Fibroblast of mammary gland (primary cell): ENCODE data around the gene ITPKB.
A peak's percentile ranks its signal among the peaks of the same experiment; 100 is the strongest.
"Not testable (repeated sequence)": the region's sequence is repeated elsewhere in the genome, so short reads cannot be mapped to it uniquely, and the experiment has no call there.

Experiments used
- DNase-seq: peaks from one replicate; pipeline ENCODE4 v3.0.0-alpha.2; 2010; ENCODE audit warnings: low read depth
- H3K4me3 ChIP-seq: 2 replicates; pipeline ENCODE4 v1.5.1; 2011; ENCODE audit warnings: low read depth, mild to moderate bottlenecking, low read length, moderate library complexity; ENCODE audit not compliant: control insufficient read depth
- CTCF ChIP-seq: conservative IDR thresholded peaks from 2 replicates; pipeline ENCODE4 v1.5.1; 2011; ENCODE audit warnings: low read depth, low read length, inconsistent platforms; ENCODE audit not compliant: control insufficient read depth, insufficient read depth

ITPKB gene

GRCh38 chr1:226643177-226643576 is 95.9 kb downstream of the ITPKB start:
- peak; percentile 84 for DNase-seq
- H3K4me3 ChIP-seq, result no peak overlapping the region
- TF ChIP-seq CTCF, result no peak

DNA sequence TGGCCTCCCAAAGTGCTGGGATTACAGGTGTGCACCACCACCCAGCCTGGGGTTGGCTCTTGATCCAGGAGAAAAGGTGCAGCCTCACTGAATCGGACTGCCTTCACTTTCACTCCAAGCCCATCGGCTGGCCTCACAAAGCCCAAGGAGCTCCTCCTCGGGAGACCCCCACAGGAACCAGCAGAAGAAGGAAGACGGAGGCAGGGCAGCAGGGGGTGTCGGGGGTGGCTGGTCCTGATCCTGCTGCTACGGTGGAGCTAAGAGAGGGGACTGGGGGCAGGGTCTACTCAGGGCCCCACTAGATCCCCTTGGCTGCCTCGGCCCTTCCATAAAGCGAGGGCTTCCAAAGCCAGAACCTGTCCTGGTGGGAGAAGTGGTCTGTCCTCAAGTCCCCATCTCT is 96.7 kb downstream of the ITPKB start:
- TF ChIP-seq CTCF, result no peak
- H3K4me3 ChIP-seq, result no peak overlapping the region
- no peak for DNase-seq

DNA sequence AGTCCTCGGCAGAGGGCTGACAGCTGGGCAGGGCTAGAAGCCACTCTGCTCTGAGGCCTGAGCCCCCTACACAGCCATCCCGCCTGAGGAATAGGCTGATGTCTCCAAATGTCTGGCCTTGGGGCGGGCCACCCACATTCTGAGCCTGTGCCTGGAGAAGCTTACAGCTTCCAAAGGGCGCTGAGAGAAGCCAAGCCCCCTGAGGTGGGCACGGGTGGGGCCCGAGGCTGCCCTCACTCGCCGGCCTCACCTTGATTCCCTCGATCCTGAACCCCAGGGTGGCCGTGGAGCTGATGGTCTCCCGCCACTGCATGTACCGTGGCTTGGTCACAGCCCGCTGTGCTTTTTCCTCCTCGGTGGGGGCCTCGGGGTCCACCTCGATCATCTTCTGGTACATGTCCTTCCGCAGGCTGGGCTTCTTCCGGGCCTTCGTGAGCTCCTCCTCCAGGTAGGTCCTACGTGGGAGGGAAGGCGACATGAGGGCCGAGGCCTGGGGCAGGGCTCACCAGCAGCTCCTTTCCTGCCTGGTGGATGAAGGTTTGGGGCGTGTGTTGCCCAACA is 97.3 kb downstream of the ITPKB start:
- no peak for TF ChIP-seq CTCF
- DNase-seq, result no peak
- H3K4me3 ChIP-seq, result no peak overlapping the region

DNA sequence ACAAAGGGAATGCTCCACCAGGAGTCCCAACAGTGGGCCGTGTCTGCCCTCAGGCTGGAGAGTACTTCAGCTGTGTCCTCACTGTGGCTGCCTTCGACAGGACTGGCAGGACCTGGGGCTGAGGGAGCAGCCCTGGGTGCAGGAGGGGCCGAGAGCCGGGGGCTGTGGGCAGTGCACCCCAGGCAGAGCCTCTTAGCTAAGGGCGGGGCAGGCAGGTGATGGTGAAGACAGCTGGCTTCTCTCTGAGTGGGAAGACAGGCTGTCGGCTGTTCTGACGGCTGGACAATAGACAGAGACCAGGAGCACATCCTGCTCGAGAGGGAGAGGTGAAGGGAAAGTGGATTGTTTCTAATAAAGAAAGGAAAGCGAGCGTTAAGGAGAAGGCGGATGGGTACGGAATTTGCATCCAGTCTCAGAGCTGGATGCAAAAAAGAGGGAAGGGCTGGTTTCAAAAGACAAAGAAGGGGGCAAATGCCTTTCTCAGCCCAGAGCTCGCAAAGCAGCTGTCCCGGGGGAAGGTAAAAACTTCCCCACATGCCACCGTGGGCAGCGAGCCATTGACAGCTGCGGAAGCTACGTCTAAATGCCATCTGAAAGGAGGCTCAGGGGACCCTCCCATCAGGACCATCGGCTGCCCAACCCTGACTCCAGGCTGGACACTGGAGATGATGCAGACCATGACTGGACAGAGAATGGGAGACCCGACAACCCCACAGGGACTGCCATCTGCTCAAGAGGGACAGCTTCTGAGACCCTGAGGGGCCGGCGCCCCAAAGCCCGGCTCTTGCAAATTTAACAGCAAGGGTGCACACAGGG is 98.6 kb downstream of the ITPKB start:
- DNase-seq, result no peak
- H3K4me3 ChIP-seq, result no peak overlapping the region
- TF ChIP-seq CTCF, result no peak

- H3K4me3 ChIP-seq, result no peak overlapping the region
- no peak for TF ChIP-seq CTCF
- DNase-seq, result no peak
These were observed 99.4 kb downstream of the ITPKB start for GRCh38 chr1:226639631-226640061.

DNA sequence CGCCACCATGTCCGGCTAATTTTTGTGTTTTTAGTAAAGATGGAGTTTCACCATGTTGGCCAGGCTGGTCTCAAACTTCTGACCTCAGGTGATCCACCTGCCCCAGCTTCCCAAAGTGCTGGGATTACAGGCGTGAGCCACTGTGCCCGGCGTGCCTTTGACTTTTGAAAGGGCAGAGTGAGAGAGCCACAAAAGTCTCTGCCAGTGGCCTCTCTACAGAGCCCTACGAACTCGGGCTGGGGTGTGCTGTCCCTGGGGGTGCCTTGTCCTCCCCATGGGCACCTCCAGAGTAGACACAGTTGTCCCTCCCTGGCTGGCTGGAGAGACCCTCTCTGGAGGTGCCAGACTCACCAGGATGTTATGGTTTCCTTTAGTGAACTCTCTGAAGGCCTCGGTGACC is 99.9 kb downstream of the ITPKB start:
- not testable (repeated sequence) for DNase-seq, H3K4me3 ChIP-seq

DNA sequence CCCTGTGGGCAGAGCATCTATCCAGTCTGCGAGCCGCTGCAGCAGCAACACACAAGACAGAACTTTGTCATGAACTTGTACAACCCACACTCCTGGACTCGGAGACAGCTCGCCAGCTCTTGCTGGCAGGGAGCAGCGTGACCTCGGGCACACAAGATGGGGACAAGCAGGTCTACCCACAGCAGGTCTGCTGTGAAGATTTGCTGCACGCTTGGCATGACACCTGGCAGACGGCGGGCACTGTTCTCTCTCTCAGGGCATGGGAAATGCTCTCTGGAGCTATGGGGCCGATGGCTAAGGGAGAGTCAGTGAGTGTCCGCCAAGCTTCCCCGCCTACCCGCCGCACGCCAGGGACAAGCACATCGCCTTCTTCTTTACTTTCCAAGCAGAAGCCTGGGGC is 100.5 kb downstream of the ITPKB start:
- TF ChIP-seq CTCF, result no peak
- no peak overlapping the region for H3K4me3 ChIP-seq
- no peak for DNase-seq
